HG03342 (cell line): Measurements from ENCODE around the gene PIEZO1.

Experiments used
- ATAC-seq: cut with Tn5 transposase; IDR thresholded peaks from one replicate; pipeline ENCODE4 v1.9.1; 2021; ENCODE audit warnings: mild to moderate bottlenecking, moderate library complexity; ENCODE audit not compliant: unreplicated experiment

Gene PIEZO1

GRCh38 chr16:88754912-88755744 is 29.9 kb downstream of the PIEZO1 start:
- ATAC-seq: no peak

- no peak for ATAC-seq
Measured at GRCh38 chr16:88754109-88754911, 30.7 kb downstream of the PIEZO1 start.

GRCh38 chr16:88753602-88754001 is 31.4 kb downstream of the PIEZO1 start:
- no peak for ATAC-seq

DNA sequence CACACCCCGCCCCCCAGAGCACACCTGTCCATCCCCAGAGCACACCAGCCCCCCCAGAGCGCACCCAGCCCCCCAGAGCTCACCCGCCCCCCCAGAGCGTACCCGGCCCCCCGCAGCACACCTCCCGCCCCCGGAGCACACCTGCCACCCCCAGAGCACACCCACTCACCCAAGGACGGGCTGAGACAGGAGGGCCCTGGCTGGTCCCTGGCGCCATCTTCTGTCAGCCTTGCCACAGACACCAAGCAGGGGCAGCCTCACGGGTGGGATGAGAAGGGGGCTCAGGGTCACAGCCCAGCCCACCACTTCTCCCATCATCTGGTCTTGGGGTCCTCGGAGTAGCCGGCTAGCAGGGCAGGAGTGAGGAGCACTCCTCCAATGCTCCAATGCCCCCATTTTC is 31.8 kb downstream of the PIEZO1 start:
- no peak for ATAC-seq

DNA sequence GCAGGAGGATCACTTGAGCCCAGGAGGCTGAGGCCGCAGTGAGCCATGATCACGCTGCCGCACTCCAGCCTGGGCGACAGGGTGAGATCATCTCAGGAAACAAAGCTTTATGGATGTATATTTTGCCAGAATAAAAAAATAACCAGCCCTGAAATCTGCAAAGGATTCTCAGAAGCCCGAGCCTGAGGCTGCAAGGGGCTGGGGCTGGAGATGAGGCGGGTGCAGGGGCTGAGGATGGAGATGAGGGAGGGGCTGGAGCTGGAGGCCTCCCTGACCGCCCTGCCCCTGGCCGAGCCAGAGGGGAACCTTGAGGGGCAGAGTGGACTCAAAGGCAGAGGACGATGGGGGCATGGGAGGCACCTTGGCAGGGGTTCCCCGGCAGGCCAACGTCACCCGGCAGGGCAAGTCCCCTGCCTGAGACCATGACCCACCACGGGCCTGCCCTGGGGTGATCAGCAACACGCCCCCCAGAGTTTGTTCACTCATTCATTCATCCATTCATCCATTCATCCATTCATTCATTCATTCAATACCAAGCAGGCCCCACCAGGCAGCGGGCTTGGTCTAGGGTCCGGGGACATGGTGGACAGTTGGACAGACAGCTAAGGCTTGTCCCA is 32.5 kb downstream of the PIEZO1 start:
- no peak for ATAC-seq

GRCh38 chr16:88750854-88751253 is 34.2 kb downstream of the PIEZO1 start:
- ATAC-seq: no peak

DNA sequence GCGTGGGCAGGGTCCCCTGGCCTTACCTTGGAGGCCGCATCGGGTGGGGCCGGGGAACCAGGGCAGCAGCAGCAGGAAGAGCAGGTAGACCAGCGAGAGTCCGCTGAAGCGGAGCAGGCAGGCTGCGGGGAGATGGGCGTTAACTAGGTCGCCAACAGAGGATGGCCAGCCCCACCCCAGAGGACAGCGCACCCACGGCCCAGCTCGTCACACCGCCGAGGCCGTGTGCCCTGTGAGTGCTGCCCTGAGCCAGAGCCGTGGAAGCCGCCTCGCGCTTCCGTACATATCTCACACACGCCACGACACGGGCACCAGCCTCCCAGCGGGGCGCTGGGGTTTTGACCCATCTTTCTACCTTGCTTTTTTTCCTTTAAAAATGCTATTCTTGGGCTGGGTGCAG is 35.7 kb downstream of the PIEZO1 start:
- no peak for ATAC-seq

DNA sequence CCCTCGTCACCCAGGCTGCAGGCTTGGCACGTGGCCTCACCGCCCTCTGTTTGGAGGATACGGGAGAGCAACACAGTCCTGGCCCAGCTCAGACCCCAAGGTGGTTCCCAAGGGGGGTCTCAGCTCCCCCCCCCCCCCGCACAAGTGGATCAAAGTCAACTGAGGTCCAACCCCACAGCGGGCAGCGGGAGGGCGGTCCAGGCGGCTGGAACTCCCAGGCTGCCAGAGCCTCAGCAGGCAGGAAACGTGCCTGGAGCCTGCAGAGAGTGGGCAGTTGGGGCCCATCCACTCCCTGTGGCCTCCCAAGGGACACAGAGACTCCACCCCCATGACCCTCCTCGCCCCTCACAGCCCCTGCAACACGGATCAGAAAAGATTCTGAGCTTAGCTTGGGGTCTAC is 36.7 kb downstream of the PIEZO1 start:
- no peak for ATAC-seq

DNA sequence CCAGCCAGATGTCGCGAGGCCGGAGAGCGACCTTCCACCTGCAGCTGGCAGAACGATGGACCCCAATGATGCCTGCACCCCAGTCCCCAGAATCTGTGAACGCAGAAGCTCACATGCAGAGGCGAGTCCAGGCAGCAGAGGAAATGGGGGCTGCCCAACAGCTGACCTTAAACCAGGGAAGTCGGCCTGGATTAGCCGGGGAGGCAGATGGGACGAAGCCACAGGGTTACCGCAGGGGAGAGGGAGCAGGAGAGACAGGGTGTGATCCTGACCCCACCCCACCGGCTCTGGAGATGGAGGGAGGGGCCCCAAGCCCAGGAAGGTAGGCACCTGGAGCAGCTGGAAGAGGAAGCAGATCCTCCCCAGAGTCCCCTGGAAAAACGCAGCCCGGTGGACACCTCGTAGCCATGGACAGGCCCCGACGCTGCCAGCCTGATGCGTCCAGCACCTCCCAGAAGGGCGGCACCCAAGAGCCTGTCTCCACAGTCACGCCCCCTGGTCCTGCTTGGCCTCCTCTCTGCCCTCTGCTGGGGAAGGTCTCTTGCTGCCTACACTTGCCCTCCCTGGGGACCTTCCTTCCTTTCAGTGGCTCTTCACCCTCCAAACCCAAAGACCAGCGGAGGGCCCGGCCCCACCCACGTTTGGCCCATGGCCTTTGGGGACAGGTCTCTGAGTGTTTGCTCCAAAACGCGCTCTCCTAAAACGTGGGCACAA is 37.3 kb downstream of the PIEZO1 start:
- ATAC-seq: no peak

DNA sequence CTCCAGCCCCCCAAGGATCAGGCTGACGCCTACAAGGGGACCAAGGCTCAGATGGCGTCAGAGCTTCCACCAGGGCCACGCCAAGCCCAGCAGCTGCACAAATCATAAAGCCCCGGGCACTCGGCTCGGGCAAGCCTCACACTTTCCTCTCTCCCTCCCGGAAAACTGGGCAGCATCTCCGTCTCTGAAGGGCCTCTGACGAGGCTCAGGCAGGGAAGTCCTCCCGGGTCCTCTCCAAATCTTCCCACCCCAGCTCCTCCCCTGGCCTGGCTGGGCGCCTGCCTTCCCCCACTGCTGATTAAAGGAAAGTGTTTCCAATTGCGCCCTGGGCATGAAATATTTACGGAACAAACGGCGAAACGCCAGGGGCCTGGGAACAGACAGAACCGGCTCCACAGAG is 38.5 kb downstream of the PIEZO1 start:
- no peak for ATAC-seq

DNA sequence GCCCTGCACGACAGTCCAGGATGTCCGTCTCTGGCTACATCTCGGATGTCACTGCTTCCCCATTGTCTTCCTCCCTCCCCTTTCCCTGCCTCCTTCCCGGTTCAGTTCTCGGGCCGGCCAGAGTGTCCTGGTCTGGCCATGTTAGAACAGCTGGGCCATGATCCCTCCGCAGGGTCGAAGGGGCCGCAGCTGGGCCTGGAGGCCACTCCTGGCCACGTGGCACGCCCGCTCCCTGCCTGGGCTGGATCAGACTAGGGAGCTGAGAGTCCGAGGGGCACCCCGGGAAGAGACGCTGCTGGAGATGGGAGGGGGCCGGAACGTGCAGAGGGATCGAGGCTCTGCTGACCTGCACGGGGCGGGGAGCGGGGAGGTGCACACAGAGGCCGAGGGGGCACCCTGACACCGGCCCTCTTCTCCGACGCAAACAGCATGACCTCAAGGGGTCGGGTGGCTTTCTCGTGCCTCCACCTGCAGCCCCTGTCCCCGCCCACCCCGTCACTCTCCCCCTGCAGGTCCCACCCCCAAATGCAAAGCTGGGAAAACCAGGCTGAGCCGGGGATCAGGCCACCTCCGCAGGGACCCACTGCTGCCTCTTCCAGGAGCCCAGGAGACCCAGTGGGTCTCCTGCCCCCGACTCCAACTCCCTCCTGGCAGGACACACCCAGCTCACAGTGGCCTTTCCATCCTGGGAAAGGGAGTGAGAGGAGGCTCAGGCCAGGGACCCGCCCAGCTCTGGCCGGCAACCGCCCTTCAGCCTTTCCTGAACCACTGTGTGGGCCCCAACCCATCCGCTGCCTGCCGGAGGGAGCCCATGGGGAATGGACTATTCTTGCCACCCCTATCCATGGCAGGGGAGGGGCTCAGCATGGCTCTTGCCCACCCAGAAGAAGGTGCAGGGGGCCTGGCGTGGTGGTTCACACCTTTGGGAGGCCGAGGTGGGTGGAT is 40.2 kb downstream of the PIEZO1 start:
- ATAC-seq: no peak

- ATAC-seq: no peak
Measured at GRCh38 chr16:88743693-88744576, 41.1 kb downstream of the PIEZO1 start.

GRCh38 chr16:88742896-88743605 is 42.0 kb downstream of the PIEZO1 start:
- ATAC-seq: no peak

DNA sequence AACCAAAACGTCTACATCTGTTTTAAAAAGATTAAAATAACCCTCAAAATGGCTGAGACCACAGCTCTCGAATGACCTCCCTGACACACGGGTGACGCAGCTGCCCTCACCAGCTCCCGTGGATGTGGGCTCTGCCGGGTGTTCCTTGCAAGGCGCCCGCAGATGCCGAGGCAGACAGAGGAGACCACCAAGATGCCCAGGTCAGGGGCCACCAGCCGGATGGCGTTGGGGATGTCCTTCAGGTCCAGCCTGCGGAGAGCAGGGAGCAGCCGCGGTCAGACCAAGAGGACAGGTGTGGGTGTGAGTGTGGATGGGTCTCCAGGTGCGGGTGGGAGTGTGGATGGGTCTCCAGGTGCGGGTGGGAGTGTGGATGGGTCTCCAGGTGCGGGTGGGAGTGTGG is 43.7 kb downstream of the PIEZO1 start:
- no peak for ATAC-seq

DNA sequence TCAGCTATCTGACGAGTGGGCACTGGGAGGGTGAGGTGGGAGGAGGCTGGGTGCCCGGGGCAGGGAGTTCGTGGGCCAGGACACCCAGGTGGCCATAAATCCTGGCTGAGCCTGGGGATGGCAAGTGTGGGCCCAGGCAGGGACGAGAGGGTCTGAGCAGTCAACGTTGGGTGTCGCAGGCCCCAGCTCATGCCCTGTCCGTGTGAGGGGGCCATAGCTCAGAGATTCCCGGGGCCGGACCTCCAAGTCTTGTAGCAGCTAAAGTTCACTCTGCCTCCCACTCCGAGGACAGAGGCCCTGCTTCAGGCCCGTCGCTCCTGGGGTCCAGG is 44.3 kb downstream of the PIEZO1 start:
- ATAC-seq: no peak

DNA sequence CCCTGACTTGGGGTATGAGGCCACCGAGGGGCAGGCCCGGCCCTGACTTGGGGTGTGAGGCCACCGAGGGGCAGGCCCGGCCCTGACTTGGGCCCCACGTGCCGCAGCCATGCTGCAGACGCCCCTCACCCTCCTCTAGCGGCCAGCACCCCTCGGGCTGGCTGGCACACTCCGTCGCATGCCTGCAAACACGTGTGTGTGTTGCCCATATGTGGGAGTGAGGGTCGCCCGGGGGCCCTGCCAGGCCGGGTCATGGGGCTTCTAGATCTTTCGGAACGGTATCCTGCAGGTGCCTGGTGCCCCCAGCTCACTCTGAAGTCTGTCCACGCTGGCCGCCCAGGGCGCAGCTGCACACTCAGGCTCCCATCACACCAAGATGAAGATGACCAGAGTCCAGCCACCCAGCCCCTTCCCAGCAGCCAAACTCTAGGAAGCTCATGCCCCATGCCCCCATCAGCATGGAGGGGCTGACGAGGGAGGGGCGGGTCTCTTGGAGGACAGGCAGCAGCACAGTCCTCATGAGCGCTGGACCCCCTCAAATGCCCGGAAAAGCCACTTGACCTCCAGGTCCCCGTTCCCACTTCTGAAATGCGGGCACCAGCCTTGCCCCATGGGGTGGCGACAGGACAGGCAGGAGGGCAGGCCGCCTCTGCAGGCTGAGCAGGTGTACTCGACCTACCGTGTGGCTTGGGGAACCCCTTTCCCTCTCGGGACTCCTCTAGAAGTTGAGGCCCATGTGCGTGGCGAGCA is 44.9 kb downstream of the PIEZO1 start:
- no peak for ATAC-seq

GRCh38 chr16:88739139-88739976 is 45.7 kb downstream of the PIEZO1 start:
- no peak for ATAC-seq
